GM12872 (cell line): ENCODE measurements around the gene SPESP1.

ENCODE experiments used
- CTCF ChIP-seq: IDR thresholded peaks from 3 replicates; pipeline ENCODE4 v1.5.1; 2011; ENCODE audit warnings: low read depth, mild to moderate bottlenecking, low read length, moderate library complexity; ENCODE audit not compliant: insufficient read depth

SPESP1 gene

GRCh38 chr15:68958597-68958996 is 28.3 kb downstream of the SPESP1 start:
- TF ChIP-seq CTCF, result no peak

GRCh38 chr15:68962465-68962864 is 32.1 kb downstream of the SPESP1 start:
- no peak for TF ChIP-seq CTCF

GRCh38 chr15:68966996-68967395 is 36.7 kb downstream of the SPESP1 start:
- TF ChIP-seq CTCF, result no peak

- no peak for TF ChIP-seq CTCF
These were observed 37.6 kb downstream of the SPESP1 start for GRCh38 chr15:68967948-68968347.

- no peak for TF ChIP-seq CTCF
These were observed 39.0 kb downstream of the SPESP1 start for GRCh38 chr15:68969298-68969697.

GRCh38 chr15:68972201-68973065 is 42.1 kb downstream of the SPESP1 start:
- no peak for TF ChIP-seq CTCF

- no peak for TF ChIP-seq CTCF
These were observed 48.7 kb downstream of the SPESP1 start for GRCh38 chr15:68979006-68979405.

GRCh38 chr15:68979816-68980215 is 49.5 kb downstream of the SPESP1 start:
- no peak for TF ChIP-seq CTCF
